GM18858 (cell line): ENCODE results near the gene ZNF837.
A peak's percentile ranks its signal among the peaks of the same experiment; 100 is the strongest.

Source experiments
- ATAC-seq: cut with Tn5 transposase; IDR thresholded peaks from one replicate; pipeline ENCODE4 v1.9.1; 2021; ENCODE audit not compliant: unreplicated experiment

Gene ZNF837

GRCh38 chr19:58372311-58373133, 8.3 kb downstream of the ZNF837 start:
- ATAC-seq = no peak

- ATAC-seq = no peak
Observed at GRCh38 chr19:58368561-58369360, 12.1 kb downstream of the ZNF837 start.

- ATAC-seq = no peak
Observed at GRCh38 chr19:58367698-58368454, 13.0 kb downstream of the ZNF837 start.

- ATAC-seq = no peak
Observed at GRCh38 chr19:58366585-58367430, 14.0 kb downstream of the ZNF837 start.

GRCh38 chr19:58364146-58364545, 16.7 kb downstream of the ZNF837 start:
- no peak for ATAC-seq

- peak; percentile 75 for ATAC-seq
Observed at GRCh38 chr19:58362272-58362994, 18.4 kb downstream of the ZNF837 start, which contains the start of gene ZNF497. Gene ZNF497, minus strand, starts transcription at chr19:58362751. Its CDS starts 5,116 bp downstream, at chr19:58357635.

GRCh38 chr19:58361900-58362271, 18.9 kb downstream of the ZNF837 start:
- ATAC-seq = no peak

- no peak for ATAC-seq
Observed at GRCh38 chr19:58357481-58358145, 23.2 kb downstream of the ZNF837 start.

GRCh38 chr19:58356766-58357480, 23.9 kb downstream of the ZNF837 start:
- no peak for ATAC-seq

GRCh38 chr19:58355908-58356765, 24.7 kb downstream of the ZNF837 start:
- ATAC-seq = no peak

- ATAC-seq = no peak
Observed at GRCh38 chr19:58355215-58355796, 25.5 kb downstream of the ZNF837 start.

- ATAC-seq = no peak
Observed at GRCh38 chr19:58354478-58355030, 26.3 kb downstream of the ZNF837 start.

- ATAC-seq = no peak
Observed at GRCh38 chr19:58353717-58354477, 26.9 kb downstream of the ZNF837 start.

GRCh38 chr19:58352760-58353671, 27.8 kb downstream of the ZNF837 start, which contains the start of gene A1BG:
Gene A1BG, minus strand, starts transcription at chr19:58353492. Its CDS starts 55 bp downstream, at chr19:58353437.
- ATAC-seq = no peak
